H1 (cell line): Measurements from ENCODE around the gene EWSR1. TPM values are rescaled to one million over a fixed set of nuclear protein-coding genes. Genes with fewer than 3 reads are reported as not detected.

ENCODE experiments used
- CTCF ChIA-PET: fragments of 300-600 bp; sonication (Branson Sonifier 250); formaldehyde crosslinking; loops from one replicate; lab custom pipeline; 2021; ENCODE audit not compliant: partially characterized antibody; lab: Charles Lee
- POLR2A ChIA-PET: fragments of 300-600 bp; sonication (Branson Sonifier 250); formaldehyde crosslinking; loops from one replicate; lab custom pipeline; 2021; ENCODE audit warnings: inconsistent platforms; ENCODE audit not compliant: partially characterized antibody; lab: Charles Lee
- DNase-seq, 2 experiments: peaks; one replicate each; pipeline versions ENCODE4 v3.0.0 to v3.0.0-alpha.2; 2010 to 2022; ENCODE audit warnings: low spot score in 2 of 2, low read depth in 1 of 2, mixed read lengths in 1 of 2
- FAIRE-seq: peaks from 2 replicates; lab custom pipeline; 2011; peaks lifted over from hg19 to GRCh38; lab: Jason Lieb, UNC
- H2AFZ ChIP-seq: 2 replicates; pipeline ENCODE4 v1.8.1; 2012; ENCODE audit warnings: low read length, inconsistent platforms
- H2AK5ac ChIP-seq: 2 replicates; pipeline ENCODE4 v1.6.1; 2013; ENCODE audit warnings: low read depth, low read length
- H2BK120ac ChIP-seq: replicated peaks from 2 replicates; pipeline ENCODE3; 2013; ENCODE audit warnings: low read depth, low read length, inconsistent platforms
- H2BK12ac ChIP-seq: 2 replicates; pipeline ENCODE4 v1.6.1; 2013; ENCODE audit warnings: low read depth, low read length
- H2BK15ac ChIP-seq: 2 replicates; pipeline ENCODE4 v1.6.1; 2013; ENCODE audit warnings: low read length
- H2BK20ac ChIP-seq: 2 replicates; pipeline ENCODE4 v1.6.1; 2013; ENCODE audit warnings: low read length
- H2BK5ac ChIP-seq: 2 replicates; pipeline ENCODE4 v1.6.1; 2013; ENCODE audit warnings: low read depth, low read length
- H3K14ac ChIP-seq: 2 replicates; pipeline ENCODE4 v1.6.1; 2013; ENCODE audit warnings: inconsistent platforms; ENCODE audit not compliant: insufficient read length
- H3K18ac ChIP-seq: 2 replicates; pipeline ENCODE4 v1.6.1; 2013; ENCODE audit warnings: low read length; ENCODE audit errors: extremely low read depth
- H3K23ac ChIP-seq: 2 replicates; pipeline ENCODE4 v1.6.1; 2013; ENCODE audit warnings: inconsistent platforms; ENCODE audit not compliant: insufficient read length
- H3K23me2 ChIP-seq: 2 replicates; pipeline ENCODE4 v1.6.1; 2013; ENCODE audit warnings: low read depth, low read length
- H3K27ac ChIP-seq: 2 replicates; pipeline ENCODE4 v1.6.1; 2011; ENCODE audit warnings: low read depth, low read length, inconsistent platforms
- H3K27me3 ChIP-seq, 4 experiments: replicated peaks in 1 of 4; 1 replicate in 1 of 4; 2 replicates in 3 of 4; pipeline versions ENCODE4 v1.6.1 to v1.8.1; 2011 to 2013; ENCODE audit warnings: low read length in 3 of 4, mild to moderate bottlenecking in 3 of 4, inconsistent platforms in 2 of 4, mixed read lengths in 2 of 4, moderate library complexity in 1 of 4; ENCODE audit not compliant: control insufficient read depth in 3 of 4, insufficient read depth in 3 of 4; ENCODE audit errors: extremely low read depth in 1 of 4
- H3K36me3 ChIP-seq, 4 experiments: 2 replicates each; pipeline versions ENCODE4 v1.6.1 to v1.8.1; 2011 to 2013; ENCODE audit warnings: mild to moderate bottlenecking in 4 of 4, low read length in 3 of 4, moderate library complexity in 2 of 4, control low read depth in 1 of 4, inconsistent platforms in 1 of 4; ENCODE audit not compliant: insufficient read depth in 4 of 4, control insufficient read depth in 2 of 4
- H3K4ac ChIP-seq: replicated peaks from 2 replicates; pipeline ENCODE3; 2013; ENCODE audit warnings: low read length, low read depth, mixed read lengths, inconsistent platforms; ENCODE audit not compliant: insufficient read length
- H3K4me1 ChIP-seq, 4 experiments: replicated peaks in 1 of 4; 1 replicate in 1 of 4; 2 replicates in 3 of 4; pipeline versions ENCODE4 v1.6.1 to v1.8.1; 2011 to 2013; ENCODE audit warnings: low read length in 3 of 4, inconsistent platforms in 2 of 4, mixed read lengths in 1 of 4; ENCODE audit not compliant: insufficient read depth in 4 of 4, control insufficient read depth in 3 of 4
- H3K4me2 ChIP-seq, 2 experiments: 2 replicates each; pipeline versions ENCODE4 v1.6.1 to v1.8.1; 2011 to 2013; ENCODE audit warnings: low read depth in 2 of 2, low read length in 2 of 2, control low read depth in 1 of 2, inconsistent platforms in 1 of 2, mild to moderate bottlenecking in 1 of 2; ENCODE audit not compliant: insufficient read depth in 1 of 2
- H3K4me3 ChIP-seq, 4 experiments: fragments of 200-600, 300-600 bp in 1 of 4; sonication (generic), shearing (Covaris generic), sonication (Bioruptor Twin) in 1 of 4; 2 replicates each; pipeline versions ENCODE4 v1.5.1 to v1.8.1; 2011 to 2016; ENCODE audit warnings: low read length in 4 of 4, low read depth in 3 of 4, control low read depth in 2 of 4, inconsistent platforms in 2 of 4, mild to moderate bottlenecking in 2 of 4, mixed read lengths in 1 of 4, moderate library complexity in 1 of 4; ENCODE audit not compliant: insufficient read depth in 2 of 4; ENCODE audit errors: extremely low read depth in 1 of 4
- H3K56ac ChIP-seq: replicated peaks from 2 replicates; pipeline ENCODE3; 2013; ENCODE audit warnings: low read depth, mild to moderate bottlenecking, mixed read lengths, low read length, inconsistent platforms; ENCODE audit not compliant: insufficient read length
- H3K79me1 ChIP-seq: 2 replicates; pipeline ENCODE4 v1.6.1; 2013; ENCODE audit warnings: low read depth, low read length, control low read depth
- H3K79me2 ChIP-seq, 2 experiments: 2 replicates each; pipeline versions ENCODE4 v1.6.1 to v1.8.1; 2012 to 2013; ENCODE audit warnings: low read length in 2 of 2, mild to moderate bottlenecking in 2 of 2, inconsistent platforms in 1 of 2; ENCODE audit not compliant: insufficient read depth in 2 of 2, control insufficient read depth in 1 of 2
- H3K9ac ChIP-seq, 4 experiments: replicated peaks in 1 of 4; 1 replicate in 1 of 4; 2 replicates in 3 of 4; pipeline versions ENCODE4 v1.6.1 to v1.8.1; 2011 to 2013; ENCODE audit warnings: low read depth in 3 of 4, low read length in 3 of 4, control low read depth in 2 of 4, mild to moderate bottlenecking in 2 of 4, moderate library complexity in 2 of 4, inconsistent platforms in 1 of 4; ENCODE audit errors: extremely low read depth in 1 of 4
- H3K9me3 ChIP-seq, 2 experiments: 2 replicates each; pipeline versions ENCODE4 v1.6.1 to v1.8.1; 2012 to 2013; ENCODE audit warnings: mild to moderate bottlenecking in 2 of 2, moderate library complexity in 2 of 2, control low read depth in 1 of 2, inconsistent platforms in 1 of 2, low read depth in 1 of 2, low read length in 1 of 2, mixed read lengths in 1 of 2; ENCODE audit not compliant: insufficient read depth in 2 of 2
- H4K20me1 ChIP-seq, 2 experiments: replicated peaks in 1 of 2; 2 replicates each; pipeline versions ENCODE3 to v1.8.1; 2011 to 2013; ENCODE audit warnings: inconsistent platforms in 2 of 2, low read length in 2 of 2, mild to moderate bottlenecking in 1 of 2; ENCODE audit not compliant: insufficient read depth in 2 of 2, control insufficient read depth in 1 of 2
- H4K5ac ChIP-seq: 2 replicates; pipeline ENCODE4 v1.6.1; 2013; ENCODE audit warnings: low read length, low read depth, mixed read lengths, inconsistent platforms; ENCODE audit not compliant: insufficient read length
- H4K8ac ChIP-seq: 2 replicates; pipeline ENCODE4 v1.8.0; 2013; ENCODE audit warnings: mild to moderate bottlenecking, moderate library complexity, low read length, inconsistent platforms; ENCODE audit not compliant: insufficient read depth; ENCODE audit errors: extremely low read depth
- H4K91ac ChIP-seq: replicated peaks from 2 replicates; pipeline ENCODE3; 2013; ENCODE audit warnings: low read length, mixed read lengths, inconsistent platforms; ENCODE audit not compliant: insufficient read length
- BRCA1 ChIP-seq: IDR thresholded peaks from 2 replicates; pipeline ENCODE4 v1.6.1; 2012; ENCODE audit warnings: low read depth, low read length, improper control_type of control experiment
- CEBPB ChIP-seq: IDR thresholded peaks from 2 replicates; pipeline ENCODE4 v1.6.1; 2012; ENCODE audit warnings: low read depth, low read length
- CTCF ChIP-seq, 3 experiments: IDR thresholded peaks; 1 replicate in 2 of 3; 2 replicates in 1 of 3; pipeline versions ENCODE4 v1.5.1 to v1.6.1; 2011; ENCODE audit warnings: low read length in 3 of 3, mild to moderate bottlenecking in 3 of 3, inconsistent platforms in 2 of 3, low read depth in 1 of 3, moderate library complexity in 1 of 3; ENCODE audit not compliant: insufficient read depth in 1 of 3; ENCODE audit errors: control extremely low read depth in 1 of 3
- E2F6 ChIP-seq: IDR thresholded peaks from 2 replicates; pipeline ENCODE4 v1.6.1; 2012; ENCODE audit warnings: inconsistent platforms
- JUND ChIP-seq: IDR thresholded peaks from 2 replicates; pipeline ENCODE4 v1.6.1; 2011; ENCODE audit warnings: mild to moderate bottlenecking, improper control_type of control experiment, low read length
- RBBP5 ChIP-seq: IDR thresholded peaks from 2 replicates; pipeline ENCODE4 v1.7.1; 2012; ENCODE audit warnings: low read depth, mild to moderate bottlenecking, inconsistent platforms, low read length, moderate library complexity, borderline replicate concordance
- TCF12 ChIP-seq: IDR thresholded peaks from 2 replicates; pipeline ENCODE4 v1.6.1; 2011; ENCODE audit warnings: low read depth, mild to moderate bottlenecking, low read length
- ZNF274 ChIP-seq: IDR thresholded peaks from 2 replicates; pipeline ENCODE4 v1.7.0; 2012; ENCODE audit warnings: low read length, borderline replicate concordance; ENCODE audit errors: extremely low read depth
- WGBS, 2 experiments: shearing (Covaris generic) in 1 of 2; methylation state at CpG; one replicate each; pipeline versions ENCODE4 v1.1.6 to v1.1.7; 2013 to 2015; ENCODE audit warnings: low lambda C conversion rate in 2 of 2, mixed read lengths in 2 of 2, inconsistent platforms in 1 of 2, low coverage in 1 of 2, missing lambda C conversion rate in 1 of 2; ENCODE audit not compliant: insufficient replicate concordance in 2 of 2, insufficient coverage in 1 of 2, insufficient read length in 1 of 2; ENCODE audit errors: extremely low coverage in 1 of 2, missing lambda C conversion rate in 1 of 2; 5-methylcytosine and 5-hydroxymethylcytosine counted together
- polyA plus RNA-seq, 7 experiments: library from polyadenylated mRNA; depleted of rRNA in 3 of 7; stranded (reverse) in 5 of 7; unstranded in 2 of 7; fragments of >200 nt in 5 of 7; fragments of 200-250 nt in 2 of 7; gene quantifications; 1 replicate in 5 of 7; 2 replicates in 1 of 7; 4 replicates in 1 of 7; pipeline versions ENCODE4 v1.2.1 to v1.2.3, GENCODE V29; 2011 to 2013; ENCODE audit warnings: missing spikeins in 2 of 7, mixed read lengths in 2 of 7
- total RNA-seq: library from RNA; stranded (reverse); fragmentation: NEBNext Ultra II Directional; extraction: Animal tissue kit (Norgen Biotek cat#: 25700); gene quantifications from 2 replicates; pipeline ENCODE4 v1.2.1, GENCODE V29; 2021

Gene EWSR1
- total and polyA plus RNA-seq, 2 of the 8 experiments (the other 6 are each of a cell fraction or from before 2014, with no cell fraction given): 387 to 930 TPM

- H3K18ac ChIP-seq: peak within 1 kb of the TSS; percentile 93
- ChIA-PET CTCF (interaction anchor here (0.6 to 2.2 kb wide), 5 partner anchors 12 to 53 kb away, joined by 3 to 10 read pairs (median 4); no protein-coding TSS in a partner anchor), POLR2A (interaction anchor here (0.8 to 9.1 kb wide), 14 partner anchors 8 to 273 kb away, joined by 3 to 66 read pairs (median 6); partner anchors contain the start of genes EWSR1, RASL10A, RHBDD3 and THOC5)
- H2BK15ac ChIP-seq: peak within 1 kb of the TSS; percentile 93
- peak within 1 kb of the TSS; percentile 76 for H4K5ac ChIP-seq
- peak within 1 kb of the TSS; percentile 90 for H2BK120ac ChIP-seq
- no peak within 1 kb of the TSS for H3K23ac ChIP-seq
- H2BK12ac ChIP-seq: peak within 1 kb of the TSS; percentile 96; the same call in 1 of the 2 replicates
- peaks cover 0 to 8% of the 10 kb centered on the region in 2 experiments for H4K20me1 ChIP-seq
- peak within 1 kb of the TSS; percentile 95; the same call in 1 of the 2 replicates for H2BK20ac ChIP-seq
- peak within 1 kb of the TSS; percentile 40 to 68 (median 52) for H3K4me3 ChIP-seq
- peak within 1 kb of the TSS; percentile 83 for H4K91ac ChIP-seq
- H3K4me1 ChIP-seq: peaks cover 0 to 13% (median 7%) of the 10 kb centered on the region in 4 experiments; a peak in 5 of 7 replicates
- H3K27me3 ChIP-seq: peaks cover 0 to 7% (median 0%) of the 10 kb centered on the region in 4 experiments; a peak in 2 of 7 replicates
- H3K4me2 ChIP-seq: peak within 1 kb of the TSS; percentile 72 to 74
- H3K14ac ChIP-seq: peak within 1 kb of the TSS; percentile 49
- peak within 1 kb of the TSS; percentile 95 for H4K8ac ChIP-seq
- H3K4ac ChIP-seq: peak within 1 kb of the TSS; percentile 94
- H3K79me2 ChIP-seq: no peaks in the 10 kb centered on the region
- H2AFZ ChIP-seq: peak within 1 kb of the TSS; percentile 61; the same call in 1 of the 2 replicates
- peak within 1 kb of the TSS; percentile 95; the same call in 1 of the 2 replicates for H2BK5ac ChIP-seq
- DNase-seq (peak; percentile 50 to 87), FAIRE-seq (no peak)
- H3K36me3 ChIP-seq: no peaks in the 10 kb centered on the region
- peak within 1 kb of the TSS; percentile 77 for H3K56ac ChIP-seq
- H3K23me2 ChIP-seq: peaks cover 6% of the 10 kb centered on the region; the same call in 1 of the 2 replicates
- H2AK5ac ChIP-seq: 0 out of 2 replicates have a peak within 1 kb of the TSS, but pooled peaks have one; percentile 93
- peak within 1 kb of the TSS in 1 of 4 experiments; percentile 5; a peak in 2 of 7 replicates for H3K9ac ChIP-seq
- 1% methylated on average over 26 of the region's 40 CpGs; no CpG with 5 or more reads in 1 of the 2 experiments for WGBS, 2 experiments
- H3K27ac ChIP-seq: no peak within 1 kb of the TSS
- no peaks in the 10 kb centered on the region for H3K79me1 ChIP-seq
- no peaks in the 10 kb centered on the region for H3K9me3 ChIP-seq
- TF ChIP-seq E2F6: no peak
- no peak for TF ChIP-seq ZNF274
- no peak for TF ChIP-seq JUND
- no peak for TF ChIP-seq BRCA1
- TF ChIP-seq TCF12: 0 out of 2 replicates have a peak, but pooled peaks have one; percentile 29
- no peak for TF ChIP-seq CEBPB
- TF ChIP-seq RBBP5: no peak; the same call in 1 of the 2 replicates
- peak in 1 of 3 experiments; percentile 3; a peak in 1 of 4 replicates for TF ChIP-seq CTCF (IDR thresholded peaks at IDR 0.05; ENCODE audit: control extremely low read depth in 1 of 3, insufficient read depth in 1 of 3, low read depth in 1 of 3, low read length in 3 of 3)
Measured at GRCh38 chr22:29306175-29306834, 38.2 kb downstream of the EWSR1 start, which contains the start of gene GAS2L1. Gene GAS2L1, plus strand, starts transcription at chr22:29306650. Its CDS starts 1,456 bp downstream, at chr22:29308106.
